ENCODE measurements around the gene TPRN. TPM values are rescaled to one million over a fixed set of nuclear protein-coding genes. Genes with fewer than 3 reads are reported as not detected.

Gene TPRN
- total RNA-seq, 2 donors from 2014 or later = 90.0 to 91.3 TPM

DNA sequence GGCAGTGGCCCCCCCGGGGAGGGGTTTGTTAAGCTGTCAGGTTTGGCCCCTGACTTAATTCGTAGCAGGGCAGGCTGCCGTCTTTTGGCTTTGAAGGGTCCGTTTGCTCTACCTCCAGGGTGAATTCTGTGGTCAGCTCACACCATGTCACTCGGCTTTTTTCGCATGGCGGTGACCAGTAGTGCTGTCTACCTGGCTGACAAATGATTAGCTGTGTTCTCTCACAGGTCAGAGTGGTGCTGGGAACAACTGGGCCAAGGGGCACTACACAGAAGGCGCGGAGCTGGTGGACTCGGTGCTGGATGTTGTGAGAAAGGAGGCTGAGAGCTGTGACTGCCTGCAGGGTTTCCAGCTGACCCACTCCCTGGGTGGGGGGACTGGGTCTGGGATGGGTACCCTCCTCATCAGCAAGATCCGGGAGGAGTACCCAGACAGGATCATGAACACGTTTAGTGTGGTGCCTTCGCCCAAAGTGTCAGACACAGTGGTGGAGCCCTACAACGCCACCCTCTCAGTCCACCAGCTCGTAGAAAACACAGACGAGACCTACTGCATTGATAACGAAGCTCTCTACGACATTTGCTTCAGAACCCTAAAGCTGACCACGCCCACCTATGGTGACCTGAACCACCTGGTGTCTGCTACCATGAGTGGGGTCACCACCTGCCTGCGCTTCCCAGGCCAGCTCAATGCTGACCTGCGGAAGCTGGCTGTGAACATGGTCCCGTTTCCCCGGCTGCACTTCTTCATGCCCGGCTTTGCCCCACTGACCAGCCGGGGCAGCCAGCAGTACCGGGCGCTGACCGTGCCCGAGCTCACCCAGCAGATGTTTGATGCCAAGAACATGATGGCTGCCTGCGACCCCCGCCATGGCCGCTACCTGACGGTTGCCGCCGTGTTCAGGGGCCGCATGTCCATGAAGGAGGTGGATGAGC is 42.0 kb upstream of the TPRN start:
- 35 to 70% methylated on average over 8 to 36 of the region's 36 CpGs for WGBS, 2 donors
- Histone ChIP-seq H3K4me3 (peak overlapping the region; percentile 71 to 73), H3K36me3 (replicated peaks in 1 of 2; ENCODE audit: insufficient read depth in 1 of 2, low read depth in 2 of 2) (no peaks in the 10 kb centered on the region), H3K27ac (peak overlapping the region; percentile 87 to 97 (median 92)), H3K27me3 (no peaks in the 10 kb centered on the region), H3K4me1 (peaks cover 47% of the 10 kb centered on the region), H3K9me3 (no peaks in the 10 kb centered on the region)
- intact Hi-C loops (cut with DNase I) = no loop called here
- ATAC-seq (no peak), DNase-seq (peak in 1 of 4 donors; percentile 39)
- peak in 1 of 3 donors; percentile 17 for TF ChIP-seq POLR2A (IDR thresholded peaks at IDR 0.05)
- TF ChIP-seq CTCF (IDR thresholded peaks at IDR 0.05) = no peak

GRCh38 chr9:137241490-137242268 is 41.1 kb upstream of the TPRN start:
- no peaks in the 10 kb centered on the region for H3K36me3 ChIP-seq (replicated peaks in 1 of 2; ENCODE audit: insufficient read depth in 1 of 2, low read depth in 2 of 2)
- peaks cover 55% of the 10 kb centered on the region for H3K4me1 ChIP-seq
- H3K9me3 ChIP-seq = no peaks in the 10 kb centered on the region
- TF ChIP-seq POLR2A (IDR thresholded peaks at IDR 0.05) (peak; percentile 47 to 75 (median 71)), CTCF (IDR thresholded peaks at IDR 0.05) (no peak)
- DNase-seq (peak; percentile 80 to 90 (median 88)), ATAC-seq (peak; percentile 43)
- H3K27ac ChIP-seq = peak overlapping the region; percentile 87 to 97 (median 92)
- WGBS, 2 donors = 2% methylated on average over 54 of the region's 83 CpGs; no CpG with 5 or more reads in 1 of the 2 donors
- intact Hi-C loops (cut with DNase I) = no loop called here
- H3K4me3 ChIP-seq = peak overlapping the region; percentile 71 to 73
- H3K27me3 ChIP-seq = no peaks in the 10 kb centered on the region

- intact Hi-C loops (cut with DNase I) = no loop called here
Observed at GRCh38 chr9:137240841-137241489, 40.4 kb upstream of the TPRN start, which contains the start of gene TUBB4B. Gene TUBB4B (plus strand): TSS chr9:137241287. CDS start chr9:137241361, 74 bp downstream.

More at GRCh38 chr9:137240841-137241489, 40.4 kb upstream of the TPRN start, which contains the start of gene TUBB4B:
- Histone ChIP-seq H3K36me3 (replicated peaks in 1 of 2; ENCODE audit: insufficient read depth in 1 of 2, low read depth in 2 of 2) (no peaks in the 10 kb centered on the region), H3K4me1 (peaks cover 62% of the 10 kb centered on the region), H3K9me3 (no peaks in the 10 kb centered on the region), H3K27me3 (no peaks in the 10 kb centered on the region), H3K4me3 (peak within 1 kb of the TSS; percentile 71 to 73), H3K27ac (peak within 1 kb of the TSS; percentile 89 to 98 (median 96))
- DNase-seq (peak; percentile 99 to 100 (median 100)), ATAC-seq (peak; percentile 85)
- peak; percentile 100 for TF ChIP-seq POLR2A (IDR thresholded peaks at IDR 0.05)
- TF ChIP-seq CTCF (IDR thresholded peaks at IDR 0.05) = no peak
- 0 to 1% methylated on average over 6 to 64 of the region's 67 CpGs for WGBS, 2 donors

Measured in body of pancreas (tissue), 4 donors.